CD4-positive, alpha-beta T cell treated with Interleukin-4 for 4 hours (primary cell): ENCODE measurements around the gene SDK1.
"Not testable (repeated sequence)": the region's sequence is repeated elsewhere in the genome, so short reads cannot be mapped to it uniquely, and the experiment has no call there.

Experiments
- DNase-seq: peaks from one replicate; pipeline ENCODE4 v3.0.0-alpha.2; 2020

The SDK1 gene

DNA sequence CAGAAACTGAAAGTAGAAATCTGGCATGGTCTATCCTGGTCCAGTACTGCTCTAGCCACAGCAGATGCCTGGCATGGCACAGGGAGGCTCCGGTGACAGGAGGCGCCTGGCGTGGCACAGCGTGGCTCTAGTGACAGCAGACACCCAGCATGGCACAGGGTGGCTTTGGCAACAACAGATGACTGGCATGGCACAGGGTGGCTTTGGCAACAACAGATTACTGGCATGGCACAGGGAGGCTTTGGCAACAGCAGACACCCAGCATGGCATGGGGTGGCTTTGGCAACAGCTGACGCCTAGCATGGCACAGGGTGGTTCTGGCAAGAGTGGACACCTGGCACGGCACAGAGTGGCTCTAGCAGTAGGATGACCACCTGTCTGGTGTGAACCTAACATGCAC is 900.5 kb downstream of the SDK1 start:
- no peak for DNase-seq

DNA sequence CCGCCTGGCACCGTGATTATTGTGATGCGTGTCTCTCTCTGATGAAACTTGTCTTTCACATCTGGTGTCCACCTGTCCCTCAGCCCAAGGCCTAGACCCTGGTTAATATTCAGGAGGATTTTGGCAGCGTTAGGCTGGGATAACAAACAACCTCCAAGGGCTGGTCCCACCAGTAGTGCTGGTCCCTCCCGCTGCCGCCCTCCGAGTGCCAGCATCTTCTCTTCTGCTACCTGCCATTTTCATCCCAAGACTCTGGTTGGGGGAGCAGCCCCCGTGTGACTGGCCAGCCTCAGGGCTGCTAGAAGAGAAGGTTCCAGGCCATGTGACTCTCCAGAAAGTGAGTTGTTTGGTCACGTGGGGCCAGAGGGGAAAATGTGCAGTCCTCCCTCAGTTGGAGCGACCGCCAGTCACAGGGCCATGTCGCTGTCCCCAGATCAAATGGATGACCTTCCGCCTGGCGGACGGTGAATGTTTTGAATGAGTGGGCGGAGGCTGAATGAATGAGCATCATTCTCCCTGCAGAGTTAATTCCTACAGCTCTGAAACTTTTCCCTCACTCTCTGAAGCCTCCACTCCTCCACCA is 901.2 kb downstream of the SDK1 start:
- no peak for DNase-seq

DNA sequence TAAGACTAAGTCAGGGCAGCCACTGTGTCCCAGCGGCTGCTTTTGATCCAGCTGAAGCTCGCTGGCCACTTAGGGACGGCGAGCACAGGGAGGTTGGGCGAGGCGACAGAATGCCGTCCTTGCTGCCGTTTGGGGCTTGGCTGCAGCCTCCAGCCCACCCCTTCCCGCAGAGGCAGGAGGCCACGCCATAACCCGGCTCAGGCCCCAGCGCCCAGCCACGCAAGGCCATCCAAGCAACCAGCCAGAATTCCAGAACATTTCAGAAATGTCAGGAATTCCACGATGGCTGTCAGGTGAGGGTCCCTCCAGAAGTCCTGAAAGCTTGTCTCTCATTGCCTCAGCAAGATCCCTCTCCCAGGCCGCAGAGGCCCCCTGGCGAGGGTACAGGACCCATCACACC is 901.9 kb downstream of the SDK1 start:
- DNase-seq: no peak

- no peak for DNase-seq
Observed at GRCh38 chr7:4203626-4204512, 902.8 kb downstream of the SDK1 start.

GRCh38 chr7:4204513-4205165 is 903.6 kb downstream of the SDK1 start:
- no peak for DNase-seq

GRCh38 chr7:4205828-4206227 is 904.8 kb downstream of the SDK1 start:
- no peak for DNase-seq

DNA sequence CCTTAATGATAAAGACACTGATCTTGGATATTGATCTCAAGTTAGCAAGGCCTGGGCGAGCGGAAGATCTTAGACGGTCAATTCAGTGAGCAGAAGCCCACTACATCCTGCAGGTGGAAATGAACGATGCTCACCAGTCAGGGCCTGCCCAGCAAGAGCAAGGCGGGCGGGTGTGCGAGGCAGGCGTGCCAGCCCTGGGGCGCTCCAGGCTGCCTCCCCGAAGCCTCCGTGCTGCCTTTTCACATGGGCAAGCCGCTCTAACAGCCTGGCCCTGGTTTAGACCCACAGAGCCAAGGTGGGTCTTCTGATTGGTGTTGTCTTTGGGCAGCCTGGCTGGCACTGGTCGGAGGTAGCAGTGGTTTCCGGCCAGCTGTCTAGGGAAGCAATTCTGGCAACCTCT is 906.0 kb downstream of the SDK1 start:
- no peak for DNase-seq

DNA sequence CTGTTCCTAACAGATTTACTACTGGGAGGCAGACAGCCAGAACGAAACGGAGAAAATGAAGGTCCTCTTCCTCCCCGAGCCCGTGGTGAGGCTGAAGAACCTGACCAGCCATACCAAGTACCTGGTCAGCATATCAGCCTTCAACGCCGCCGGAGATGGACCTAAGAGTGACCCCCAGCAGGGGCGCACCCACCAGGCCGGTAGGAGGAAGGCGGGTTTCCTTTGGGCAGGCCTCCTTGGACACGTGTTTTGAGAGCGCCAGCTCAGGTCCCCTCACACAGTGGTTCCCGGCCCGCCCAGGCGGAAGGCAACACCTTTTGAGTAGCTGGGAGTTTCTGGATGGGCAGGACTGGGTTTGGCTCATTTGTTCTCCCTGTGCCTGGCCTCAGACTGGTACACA is 907.0 kb downstream of the SDK1 start:
- DNase-seq: no peak

GRCh38 chr7:4208586-4208985 is 907.5 kb downstream of the SDK1 start:
- DNase-seq: no peak

GRCh38 chr7:4209126-4209525 is 908.1 kb downstream of the SDK1 start:
- no peak for DNase-seq

DNA sequence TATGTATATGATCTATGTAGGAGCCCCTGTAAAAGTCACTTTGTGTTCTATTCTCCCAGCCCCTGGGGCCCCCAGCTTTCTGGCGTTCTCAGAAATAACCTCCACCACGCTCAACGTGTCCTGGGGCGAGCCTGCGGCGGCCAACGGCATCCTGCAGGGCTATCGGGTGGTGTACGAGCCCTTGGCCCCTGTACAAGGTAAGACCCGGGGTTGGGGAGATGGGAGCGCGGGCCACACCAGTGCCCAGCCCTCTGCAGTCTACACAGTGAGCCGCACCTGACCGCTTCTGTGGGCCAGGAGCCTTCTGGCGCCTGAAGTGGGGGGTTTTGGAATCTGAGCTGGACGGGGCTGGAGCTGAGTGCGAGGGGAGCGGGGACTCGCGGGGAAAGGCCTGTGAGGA is 908.9 kb downstream of the SDK1 start:
- no peak for DNase-seq

GRCh38 chr7:4210821-4211220 is 909.8 kb downstream of the SDK1 start:
- no peak for DNase-seq

- DNase-seq: no peak
Observed at GRCh38 chr7:4211261-4211660, 910.2 kb downstream of the SDK1 start.

DNA sequence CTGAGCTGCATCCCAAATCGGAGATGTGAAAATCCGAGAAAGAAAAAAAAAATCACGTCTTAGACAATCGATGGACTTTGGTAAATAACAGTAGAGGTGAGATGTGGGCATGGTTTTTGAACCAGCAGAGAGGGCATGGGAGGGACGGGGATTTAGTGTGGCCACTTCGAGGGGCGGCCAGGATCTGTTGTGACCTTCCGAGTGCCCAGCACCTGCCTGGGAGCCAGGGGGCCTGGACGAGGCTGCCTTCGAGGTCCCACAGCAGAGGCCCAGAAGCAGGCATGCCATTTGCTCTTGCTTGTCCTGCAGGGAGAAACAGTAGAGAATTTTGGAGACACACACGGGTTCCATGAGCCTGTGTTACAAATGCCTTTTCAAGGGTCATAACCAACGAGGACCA is 911.3 kb downstream of the SDK1 start:
- no peak for DNase-seq

- no peak for DNase-seq
Observed at GRCh38 chr7:4214291-4215155, 913.5 kb downstream of the SDK1 start.

DNA sequence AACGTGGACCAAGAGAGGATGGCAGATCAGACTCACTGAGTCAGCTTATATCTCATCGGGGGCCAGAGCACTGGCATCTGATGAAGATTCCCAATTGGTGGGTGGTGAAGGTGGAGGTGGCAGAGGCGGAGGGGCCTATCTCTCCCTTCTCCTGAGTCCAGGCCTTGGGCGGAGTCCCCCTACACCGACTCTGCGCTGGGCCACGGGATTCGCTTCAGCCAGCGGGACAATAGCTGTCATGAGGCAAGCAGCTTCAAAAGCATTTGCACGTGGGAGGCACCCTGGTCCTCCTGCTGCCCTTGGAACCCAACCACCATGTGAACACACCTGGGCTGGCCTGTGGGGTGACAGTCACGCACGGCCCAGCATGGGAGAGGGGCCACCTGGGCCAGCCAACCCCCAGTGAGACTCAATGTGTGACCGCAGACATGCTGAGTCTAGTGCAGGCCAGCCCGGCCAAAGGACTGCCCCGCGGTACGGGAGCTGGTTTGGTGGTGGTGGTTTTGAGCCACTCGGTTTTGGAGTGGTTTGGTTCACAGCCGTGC is 914.2 kb downstream of the SDK1 start:
- no peak for DNase-seq

- DNase-seq: no peak
Observed at GRCh38 chr7:4216016-4216415, 915.0 kb downstream of the SDK1 start.

DNA sequence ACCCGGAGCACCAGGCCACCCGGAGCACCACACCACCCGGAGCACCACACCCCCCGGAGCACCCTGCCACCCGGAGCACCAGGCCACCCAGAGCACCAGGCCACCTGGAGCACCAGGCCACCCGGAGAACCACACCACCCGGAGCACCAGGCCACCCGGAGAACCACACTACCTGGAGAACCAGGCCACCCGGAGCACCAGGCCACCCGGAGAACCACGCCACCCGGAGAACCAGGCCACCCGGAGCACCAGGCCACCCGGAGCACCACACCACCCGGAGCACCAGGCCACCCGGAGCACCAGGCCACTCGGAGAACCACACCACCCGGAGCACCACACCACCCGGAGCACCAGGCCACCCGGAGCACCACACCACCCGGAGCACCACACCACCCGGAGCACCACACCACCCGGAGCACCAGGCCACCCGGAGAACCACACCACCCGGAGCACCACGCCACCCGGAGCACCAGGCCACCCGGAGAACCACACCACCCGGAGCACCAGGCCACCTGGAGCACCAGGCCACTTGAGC is 916.1 kb downstream of the SDK1 start:
- DNase-seq: not testable (repeated sequence)

DNA sequence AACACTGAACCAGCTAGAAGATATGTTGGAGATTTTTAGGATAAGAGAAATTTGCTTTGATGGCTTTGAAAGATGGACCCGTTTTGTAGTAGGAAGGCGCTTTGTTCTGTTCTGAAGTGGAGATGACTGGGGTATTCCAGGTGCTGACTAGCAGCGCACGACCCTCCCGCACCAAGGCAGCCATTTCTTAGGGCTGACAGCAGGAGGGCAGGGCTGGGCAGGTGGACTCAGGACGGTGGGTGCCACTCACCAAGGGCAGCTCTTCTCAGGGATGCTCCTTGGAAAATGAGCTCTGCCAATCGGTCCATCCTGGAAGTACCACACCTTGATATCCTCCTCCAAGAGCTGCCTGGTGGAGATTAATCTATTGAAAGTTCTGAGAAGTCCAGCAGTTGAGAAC is 917.4 kb downstream of the SDK1 start:
- DNase-seq: no peak

- DNase-seq: no peak
Observed at GRCh38 chr7:4220011-4220410, 919.0 kb downstream of the SDK1 start.

DNA sequence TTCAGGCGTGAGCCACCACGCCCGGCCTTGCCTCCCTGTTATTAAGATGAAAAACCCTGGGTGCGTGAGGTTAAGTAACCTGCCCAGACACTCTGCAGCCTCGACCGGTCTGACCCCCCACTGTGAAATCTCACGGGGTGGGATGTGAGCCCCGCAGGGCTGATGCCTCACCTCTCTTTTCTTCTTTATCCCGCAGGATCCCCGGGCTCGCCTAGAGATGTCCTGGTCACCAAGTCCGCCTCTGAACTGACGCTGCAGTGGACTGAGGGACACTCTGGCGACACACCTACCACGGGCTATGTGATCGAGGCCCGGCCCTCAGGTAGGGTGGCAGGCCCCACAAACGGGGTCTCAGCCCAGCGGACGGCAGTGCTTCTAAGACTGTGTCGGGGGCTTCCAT is 920.0 kb downstream of the SDK1 start:
- DNase-seq: no peak

- DNase-seq: no peak
Observed at GRCh38 chr7:4222676-4223075, 921.6 kb downstream of the SDK1 start.

DNA sequence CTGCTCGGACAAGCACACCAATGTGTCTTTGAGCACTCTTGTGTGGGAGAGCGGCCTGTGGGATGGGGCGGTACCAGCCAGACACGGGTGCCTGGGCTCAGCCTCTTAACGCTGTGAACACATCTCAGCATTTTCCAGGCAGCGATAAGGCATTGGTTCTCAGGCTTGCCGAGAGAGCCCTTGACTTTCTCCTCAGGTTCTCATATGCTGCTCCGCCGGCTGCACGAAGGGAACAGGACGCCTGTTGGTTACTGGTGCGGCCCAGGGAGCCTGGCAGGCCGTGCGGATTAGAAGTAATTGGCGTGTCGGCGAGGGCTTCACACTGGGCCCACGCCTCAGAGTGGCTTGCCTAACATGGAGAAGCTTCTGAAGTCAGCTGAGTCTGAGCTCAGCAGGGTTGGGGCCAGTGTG is 924.3 kb downstream of the SDK1 start:
- no peak for DNase-seq
